Lung (tissue), 12 donors: ENCODE data around the gene CHCT1. TPM values are rescaled to one million over a fixed set of nuclear protein-coding genes. Genes with fewer than 3 reads are reported as not detected.

ENCODE experiments used
- ATAC-seq: fragments of 200-7000 bp; cut with Tn5 transposase; one replicate; pipeline ENCODE4 v1.9.1; 2020; ENCODE audit warnings: moderate number of reproducible peaks; ENCODE audit not compliant: insufficient read depth, low FRiP score
- DNase-seq, 3 donors: peaks; one replicate each; pipeline ENCODE4 v3.0.0-alpha.2; 2013 to 2017
- H3K27ac ChIP-seq, 2 donors: one replicate each; pipeline ENCODE4 v1.5.1; 2013; ENCODE audit warnings: mild to moderate bottlenecking in 2 of 2, moderate library complexity in 2 of 2, control low read depth in 1 of 2, inconsistent platforms in 1 of 2, low read depth in 1 of 2, low read length in 1 of 2
- H3K27me3 ChIP-seq, 3 donors: one replicate each; pipeline ENCODE4 v1.5.1; 2013; ENCODE audit warnings: low read length in 2 of 3; ENCODE audit not compliant: control insufficient read depth in 3 of 3, insufficient read depth in 3 of 3
- H3K36me3 ChIP-seq, 4 donors: one replicate each; pipeline ENCODE4 v1.5.1; 2013; ENCODE audit warnings: low read length in 4 of 4, mild to moderate bottlenecking in 1 of 4, moderate library complexity in 1 of 4; ENCODE audit not compliant: control insufficient read depth in 4 of 4, insufficient read depth in 4 of 4
- H3K4me1 ChIP-seq, 5 donors: one replicate each; pipeline ENCODE4 v1.5.1; 2013; ENCODE audit warnings: low read length in 5 of 5, mild to moderate bottlenecking in 2 of 5, moderate library complexity in 1 of 5; ENCODE audit not compliant: control insufficient read depth in 5 of 5, insufficient read depth in 5 of 5
- H3K4me3 ChIP-seq: one replicate; pipeline ENCODE4 v1.5.1; 2013; ENCODE audit warnings: mild to moderate bottlenecking, control low read depth, moderate library complexity
- H3K9ac ChIP-seq, 2 donors: one replicate each; pipeline ENCODE4 v1.5.1; 2013; ENCODE audit warnings: low read length in 2 of 2, control low read depth in 1 of 2; ENCODE audit not compliant: insufficient read depth in 1 of 2
- H3K9me3 ChIP-seq, 4 donors: one replicate each; pipeline ENCODE4 v1.5.1; 2013; ENCODE audit warnings: low read length in 3 of 4, mild to moderate bottlenecking in 1 of 4, moderate library complexity in 1 of 4; ENCODE audit not compliant: control insufficient read depth in 4 of 4, insufficient read depth in 3 of 4
- WGBS, 2 donors: extraction: QIAGEN DNeasy Blood & Tissue Kit; methylation state at CpG; one replicate each; pipeline ENCODE4 v1.1.7; 2013; 5-methylcytosine and 5-hydroxymethylcytosine counted together
- polyA plus RNA-seq, 2 donors: library from polyadenylated mRNA; stranded (reverse); fragments of 200-250 nt; gene quantifications; one replicate each; pipeline ENCODE4 v1.2.1, GENCODE V29; 2013
- total RNA-seq, 2 donors: library from RNA; depleted of rRNA in 1 of 2; stranded (reverse); fragments of >200 nt in 1 of 2; gene quantifications; one replicate each; pipeline ENCODE4 v1.2.1, GENCODE V29; 2014 to 2021
- TF ChIP-seq, protein P1 (sequence below): IDR thresholded peaks from 2 replicates; pipeline ENCODE4 v1.5.1; 2012; ENCODE audit warnings: mild to moderate bottlenecking; ENCODE audit errors: control extremely low read depth, extremely low read depth
- donor health status: control.
- donor health status: control.
- donor health status: Bipolar disorder and iron deficiency.
- donor health status: healthy.
- donor health status: DM: yes; HTN: yes; CAD: no.

The CHCT1 gene
- total and polyA plus RNA-seq, 4 donors = 0.10 to 0.12 TPM; not detected in 2

DNA sequence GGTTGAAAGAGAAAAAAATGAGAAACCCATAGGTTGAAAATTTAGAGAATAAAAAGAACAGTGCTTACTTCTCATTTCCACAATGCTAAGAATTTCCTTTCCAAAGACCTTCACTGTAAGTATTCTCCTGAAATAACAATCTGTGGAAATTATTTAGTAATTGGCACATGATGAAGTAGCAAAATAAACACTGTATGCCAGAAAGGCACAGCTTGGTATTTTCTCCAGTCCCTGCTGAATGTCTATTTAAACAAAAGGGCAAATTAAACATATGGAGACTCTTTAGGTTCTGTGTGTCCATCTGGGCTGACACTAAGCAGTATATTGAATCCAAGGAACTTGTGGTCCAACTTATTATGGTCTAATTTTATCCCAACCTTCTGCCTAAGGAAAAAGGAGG is 46.1 kb downstream of the CHCT1 start:
- TF ChIP-seq, protein P1, sequence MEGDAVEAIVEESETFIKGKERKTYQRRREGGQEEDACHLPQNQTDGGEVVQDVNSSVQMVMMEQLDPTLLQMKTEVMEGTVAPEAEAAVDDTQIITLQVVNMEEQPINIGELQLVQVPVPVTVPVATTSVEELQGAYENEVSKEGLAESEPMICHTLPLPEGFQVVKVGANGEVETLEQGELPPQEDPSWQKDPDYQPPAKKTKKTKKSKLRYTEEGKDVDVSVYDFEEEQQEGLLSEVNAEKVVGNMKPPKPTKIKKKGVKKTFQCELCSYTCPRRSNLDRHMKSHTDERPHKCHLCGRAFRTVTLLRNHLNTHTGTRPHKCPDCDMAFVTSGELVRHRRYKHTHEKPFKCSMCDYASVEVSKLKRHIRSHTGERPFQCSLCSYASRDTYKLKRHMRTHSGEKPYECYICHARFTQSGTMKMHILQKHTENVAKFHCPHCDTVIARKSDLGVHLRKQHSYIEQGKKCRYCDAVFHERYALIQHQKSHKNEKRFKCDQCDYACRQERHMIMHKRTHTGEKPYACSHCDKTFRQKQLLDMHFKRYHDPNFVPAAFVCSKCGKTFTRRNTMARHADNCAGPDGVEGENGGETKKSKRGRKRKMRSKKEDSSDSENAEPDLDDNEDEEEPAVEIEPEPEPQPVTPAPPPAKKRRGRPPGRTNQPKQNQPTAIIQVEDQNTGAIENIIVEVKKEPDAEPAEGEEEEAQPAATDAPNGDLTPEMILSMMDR = no peak
- Histone ChIP-seq H3K36me3 (peaks cover 11 to 45% (median 22%) of the 10 kb centered on the region in 4 donors), H3K9ac (peak overlapping the region in 1 of 2 donors; percentile 26), H3K4me3 (no peak overlapping the region), H3K9me3 (no peaks in the 10 kb centered on the region), H3K4me1 (peaks cover 2 to 18% (median 7%) of the 10 kb centered on the region in 5 donors), H3K27me3 (no peaks in the 10 kb centered on the region), H3K27ac (no peak overlapping the region)
- no peak for ATAC-seq
- DNase-seq = peak in 2 of 3 donors; percentile 25 to 42

DNA sequence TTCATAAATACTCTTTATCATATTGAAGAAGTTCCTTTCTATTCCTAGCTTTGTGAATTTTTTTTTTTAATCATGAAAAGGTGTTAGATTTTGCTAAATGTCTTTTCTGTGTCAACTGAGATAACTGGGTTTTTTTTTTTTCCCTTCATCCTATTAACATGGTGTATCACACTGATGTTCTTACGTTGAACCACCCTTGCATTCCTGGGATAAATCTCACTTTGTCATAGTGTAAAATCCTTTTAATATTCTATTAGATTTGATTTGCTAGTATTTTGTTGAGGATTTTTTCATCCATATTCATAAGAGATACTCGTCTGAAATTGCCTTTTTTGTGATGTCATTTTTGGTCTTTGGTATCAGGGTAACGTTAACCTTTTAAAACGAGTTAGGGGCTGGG is 49.2 kb downstream of the CHCT1 start:
- no peaks in the 10 kb centered on the region for H3K27me3 ChIP-seq
- DNase-seq (no peak), ATAC-seq (no peak)
- H3K9me3 ChIP-seq = no peaks in the 10 kb centered on the region
- WGBS, 2 donors = 86 to 98% methylated on average over 4 of the region's 4 CpGs
- peaks cover 2 to 18% (median 7%) of the 10 kb centered on the region in 5 donors for H3K4me1 ChIP-seq
- no peak overlapping the region for H3K9ac ChIP-seq
- TF ChIP-seq, protein P1 = no peak
- H3K4me3 ChIP-seq = no peak overlapping the region
- peaks cover 2 to 24% (median 5%) of the 10 kb centered on the region in 4 donors for H3K36me3 ChIP-seq
- no peak overlapping the region for H3K27ac ChIP-seq

DNA sequence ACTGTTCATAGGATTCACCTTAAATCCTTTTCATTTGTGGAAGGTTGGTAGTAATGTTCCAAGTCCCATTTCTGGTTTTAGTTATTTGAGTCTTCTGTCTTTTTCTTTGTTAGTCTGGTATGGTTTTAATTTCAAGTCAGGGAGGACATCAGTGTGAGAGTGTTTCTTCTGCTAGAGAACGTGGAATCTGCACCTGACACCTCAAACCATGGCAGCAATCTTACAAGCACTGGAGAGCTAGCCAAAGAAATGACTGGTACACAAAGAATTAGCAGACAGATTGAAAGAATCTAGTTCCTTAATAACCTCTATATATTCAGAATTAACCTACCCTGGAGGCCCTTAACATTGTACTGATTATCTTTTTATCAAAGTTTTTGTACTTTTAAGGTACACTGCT is 50.2 kb downstream of the CHCT1 start:
- WGBS, 2 donors = 90 to 91% methylated on average over 1 of the region's 1 CpG
- TF ChIP-seq, protein P1 = no peak

DNA sequence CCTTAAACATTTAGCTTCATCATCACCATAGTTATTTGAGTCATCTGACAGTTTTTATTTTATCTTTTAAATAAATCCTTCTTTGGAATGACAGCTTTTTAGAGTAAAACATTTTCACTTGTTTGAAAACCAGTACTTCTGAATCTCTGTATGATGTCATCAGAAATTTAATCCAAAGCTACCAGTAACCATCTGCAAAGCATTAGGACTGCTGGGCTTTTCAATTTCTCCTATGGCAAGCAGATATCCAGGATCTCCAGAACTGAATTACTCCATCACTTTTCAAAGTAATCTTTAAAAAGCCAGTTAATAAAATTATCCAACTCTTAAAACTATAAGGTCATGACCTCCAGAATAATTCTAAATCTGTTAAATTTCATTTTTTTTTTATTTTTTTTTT is 51.5 kb downstream of the CHCT1 start:
- H3K4me3 ChIP-seq = no peak overlapping the region
- no peaks in the 10 kb centered on the region for H3K27me3 ChIP-seq
- H3K9ac ChIP-seq = no peak overlapping the region
- H3K4me1 ChIP-seq = peaks cover 2 to 7% (median 4%) of the 10 kb centered on the region in 5 donors
- H3K9me3 ChIP-seq = no peaks in the 10 kb centered on the region
- H3K36me3 ChIP-seq = peaks cover 1 to 23% (median 8%) of the 10 kb centered on the region in 4 donors
- ATAC-seq (no peak), DNase-seq (no peak)
- H3K27ac ChIP-seq = no peak overlapping the region
- TF ChIP-seq, protein P1 = no peak

More for the DNA sequence above, 50.2 kb downstream of the CHCT1 start:
- H3K36me3 ChIP-seq = peaks cover 2 to 29% (median 7%) of the 10 kb centered on the region in 4 donors
- H3K4me3 ChIP-seq = no peak overlapping the region
- no peak overlapping the region for H3K27ac ChIP-seq
- ATAC-seq (no peak), DNase-seq (no peak)
- peaks cover 2 to 18% (median 7%) of the 10 kb centered on the region in 5 donors for H3K4me1 ChIP-seq
- H3K9ac ChIP-seq = no peak overlapping the region
- no peaks in the 10 kb centered on the region for H3K27me3 ChIP-seq
- H3K9me3 ChIP-seq = no peaks in the 10 kb centered on the region
